ENCODE data around the gene PLA2G2F.

The PLA2G2F gene

GRCh38 chr1:20187813-20188454 is 48.8 kb downstream of the PLA2G2F start:
- in situ Hi-C loops (cut with HindIII; ENCODE audit: low sequenced_read_pairs), result no loop called here

GRCh38 chr1:20188455-20188817 is 49.3 kb downstream of the PLA2G2F start:
- in situ Hi-C loops (cut with HindIII; ENCODE audit: low sequenced_read_pairs), result no loop called here

- in situ Hi-C loops (cut with HindIII; ENCODE audit: low sequenced_read_pairs), result no loop called here
These were observed 50.5 kb downstream of the PLA2G2F start for GRCh38 chr1:20189664-20190063.

- in situ Hi-C loops (cut with HindIII; ENCODE audit: low sequenced_read_pairs), result no loop called here
These were observed 51.4 kb downstream of the PLA2G2F start for GRCh38 chr1:20190256-20191160.

- in situ Hi-C loops (cut with HindIII; ENCODE audit: low sequenced_read_pairs), result no loop called here
These were observed 52.2 kb downstream of the PLA2G2F start for GRCh38 chr1:20191266-20191825.

GRCh38 chr1:20192364-20192763 is 53.2 kb downstream of the PLA2G2F start:
- in situ Hi-C loops (cut with HindIII; ENCODE audit: low sequenced_read_pairs), result no loop called here

GRCh38 chr1:20192871-20193411 is 53.8 kb downstream of the PLA2G2F start:
- in situ Hi-C loops (cut with HindIII; ENCODE audit: low sequenced_read_pairs), result no loop called here

GRCh38 chr1:20194224-20194623 is 55.1 kb downstream of the PLA2G2F start:
- in situ Hi-C loops (cut with HindIII; ENCODE audit: low sequenced_read_pairs), result no loop called here

GRCh38 chr1:20194757-20195461 is 55.8 kb downstream of the PLA2G2F start:
- in situ Hi-C loops (cut with HindIII; ENCODE audit: low sequenced_read_pairs), result no loop called here

- in situ Hi-C loops (cut with HindIII; ENCODE audit: low sequenced_read_pairs), result no loop called here
These were observed 56.3 kb downstream of the PLA2G2F start for GRCh38 chr1:20195462-20195780.

- in situ Hi-C loops (cut with HindIII; ENCODE audit: low sequenced_read_pairs), result no loop called here
These were observed 58.2 kb downstream of the PLA2G2F start for GRCh38 chr1:20197329-20197791.

GRCh38 chr1:20198296-20198695 is 59.2 kb downstream of the PLA2G2F start:
- in situ Hi-C loops (cut with HindIII; ENCODE audit: low sequenced_read_pairs), result no loop called here

GRCh38 chr1:20198918-20199317 is 59.8 kb downstream of the PLA2G2F start:
- in situ Hi-C loops (cut with HindIII; ENCODE audit: low sequenced_read_pairs), result no loop called here

GRCh38 chr1:20199403-20199802 is 60.3 kb downstream of the PLA2G2F start:
- in situ Hi-C loops (cut with HindIII; ENCODE audit: low sequenced_read_pairs), result no loop called here

GRCh38 chr1:20199840-20200239 is 60.7 kb downstream of the PLA2G2F start:
- in situ Hi-C loops (cut with HindIII; ENCODE audit: low sequenced_read_pairs), result loop anchor here (25.0 kb wide), 1 partner anchor 162 kb away; no protein-coding TSS in a partner anchor
